Neural progenitor cell (in vitro differentiated cells): ENCODE measurements around the gene ZNF490.

Experiments
- EZH2 ChIP-seq: fragments of 200-600 bp; sonication (generic); IDR thresholded peaks from 2 replicates; pipeline ENCODE4 v1.6.1; 2017; ENCODE audit warnings: antibody characterized with exemption, mild to moderate bottlenecking, moderate library complexity
- TF ChIP-seq, protein P1 (sequence below): fragments of 200-600 bp; sonication (generic); IDR thresholded peaks from 2 replicates; pipeline ENCODE4 v1.5.1; 2017; ENCODE audit warnings: antibody characterized with exemption, mild to moderate bottlenecking

DNA sequence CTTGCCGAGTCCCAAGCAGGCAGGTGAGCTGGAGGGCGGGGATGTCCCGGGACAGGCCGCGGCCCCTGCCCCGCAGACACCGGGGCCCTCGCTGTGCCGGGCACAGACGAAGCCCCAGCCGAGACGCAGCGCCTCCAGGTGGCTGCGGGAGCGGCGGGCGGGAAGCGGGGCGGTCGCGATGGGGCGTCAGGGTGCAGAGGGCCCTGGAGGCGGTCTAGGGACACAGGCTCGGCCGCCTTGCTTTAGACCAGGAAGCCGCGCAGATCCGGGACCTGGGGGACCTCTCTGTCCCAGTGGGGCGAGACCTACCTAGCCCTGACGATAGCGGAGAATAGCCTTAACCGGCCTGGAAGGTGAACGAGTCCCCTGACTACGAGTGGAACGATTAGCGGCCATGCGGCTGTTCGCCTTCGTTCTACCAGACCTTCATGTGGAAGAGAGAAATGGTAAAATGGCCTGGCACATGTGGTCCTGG is 55.1 kb downstream of the ZNF490 start:
- TF ChIP-seq, protein P1, sequence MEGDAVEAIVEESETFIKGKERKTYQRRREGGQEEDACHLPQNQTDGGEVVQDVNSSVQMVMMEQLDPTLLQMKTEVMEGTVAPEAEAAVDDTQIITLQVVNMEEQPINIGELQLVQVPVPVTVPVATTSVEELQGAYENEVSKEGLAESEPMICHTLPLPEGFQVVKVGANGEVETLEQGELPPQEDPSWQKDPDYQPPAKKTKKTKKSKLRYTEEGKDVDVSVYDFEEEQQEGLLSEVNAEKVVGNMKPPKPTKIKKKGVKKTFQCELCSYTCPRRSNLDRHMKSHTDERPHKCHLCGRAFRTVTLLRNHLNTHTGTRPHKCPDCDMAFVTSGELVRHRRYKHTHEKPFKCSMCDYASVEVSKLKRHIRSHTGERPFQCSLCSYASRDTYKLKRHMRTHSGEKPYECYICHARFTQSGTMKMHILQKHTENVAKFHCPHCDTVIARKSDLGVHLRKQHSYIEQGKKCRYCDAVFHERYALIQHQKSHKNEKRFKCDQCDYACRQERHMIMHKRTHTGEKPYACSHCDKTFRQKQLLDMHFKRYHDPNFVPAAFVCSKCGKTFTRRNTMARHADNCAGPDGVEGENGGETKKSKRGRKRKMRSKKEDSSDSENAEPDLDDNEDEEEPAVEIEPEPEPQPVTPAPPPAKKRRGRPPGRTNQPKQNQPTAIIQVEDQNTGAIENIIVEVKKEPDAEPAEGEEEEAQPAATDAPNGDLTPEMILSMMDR, result no peak
- no peak for TF ChIP-seq EZH2
